ENCODE measurements around the gene CD300LF.

Gene CD300LF

GRCh38 chr17:74729368-74729767, 16.6 kb upstream of the CD300LF start:
- no peak for DNase-seq

- no peak for DNase-seq
Measured at GRCh38 chr17:74728702-74729075, 16.0 kb upstream of the CD300LF start.

GRCh38 chr17:74728033-74728701, 15.4 kb upstream of the CD300LF start:
- no peak for DNase-seq

GRCh38 chr17:74725111-74725510, 12.4 kb upstream of the CD300LF start:
- DNase-seq: no peak

- DNase-seq: no peak
Measured at GRCh38 chr17:74723891-74724290, 11.2 kb upstream of the CD300LF start.

- DNase-seq: no peak
Measured at GRCh38 chr17:74722782-74723181, 10.1 kb upstream of the CD300LF start.

GRCh38 chr17:74720506-74720905, 7.8 kb upstream of the CD300LF start:
- DNase-seq: no peak

GRCh38 chr17:74715144-74715543, 2.4 kb upstream of the CD300LF start:
- no peak for DNase-seq

GRCh38 chr17:74713171-74713755, 540 bp upstream of the CD300LF start:
- DNase-seq: no peak

- no peak for DNase-seq
Measured at GRCh38 chr17:74712301-74712700, 422 bp downstream of the CD300LF start.

GRCh38 chr17:74711058-74711824, 1.5 kb downstream of the CD300LF start:
- no peak for DNase-seq

GRCh38 chr17:74704544-74704943, 8.2 kb downstream of the CD300LF start:
- DNase-seq: no peak

GRCh38 chr17:74703311-74703710, 9.4 kb downstream of the CD300LF start:
- no peak for DNase-seq

GRCh38 chr17:74702116-74702871, 10.4 kb downstream of the CD300LF start:
- no peak for DNase-seq

- DNase-seq: no peak
Measured at GRCh38 chr17:74699236-74699635, 13.5 kb downstream of the CD300LF start.

- no peak for DNase-seq
Measured at GRCh38 chr17:74698069-74698468, 14.7 kb downstream of the CD300LF start.

- DNase-seq: no peak
Measured at GRCh38 chr17:74697515-74697914, 15.2 kb downstream of the CD300LF start.

GRCh38 chr17:74695629-74696028, 17.1 kb downstream of the CD300LF start:
- DNase-seq: no peak

- no peak for DNase-seq
Measured at GRCh38 chr17:74694081-74694480, 18.6 kb downstream of the CD300LF start.

GRCh38 chr17:74691151-74691550, 21.6 kb downstream of the CD300LF start:
- DNase-seq: no peak

- DNase-seq: no peak
Measured at GRCh38 chr17:74690409-74690825, 22.3 kb downstream of the CD300LF start.

- no peak for DNase-seq
Measured at GRCh38 chr17:74687886-74688285, 24.8 kb downstream of the CD300LF start.

GRCh38 chr17:74686761-74687160, 26.0 kb downstream of the CD300LF start:
- DNase-seq: no peak

All from T1000 (cell line).